IPS-NIHi11 (cell line): Measurements from ENCODE around the gene CNOT1.

Experiments used
- DNase-seq: peaks from one replicate; pipeline ENCODE4 v3.0.0; 2012; ENCODE audit warnings: mixed read lengths, low spot score

CNOT1 gene

DNA sequence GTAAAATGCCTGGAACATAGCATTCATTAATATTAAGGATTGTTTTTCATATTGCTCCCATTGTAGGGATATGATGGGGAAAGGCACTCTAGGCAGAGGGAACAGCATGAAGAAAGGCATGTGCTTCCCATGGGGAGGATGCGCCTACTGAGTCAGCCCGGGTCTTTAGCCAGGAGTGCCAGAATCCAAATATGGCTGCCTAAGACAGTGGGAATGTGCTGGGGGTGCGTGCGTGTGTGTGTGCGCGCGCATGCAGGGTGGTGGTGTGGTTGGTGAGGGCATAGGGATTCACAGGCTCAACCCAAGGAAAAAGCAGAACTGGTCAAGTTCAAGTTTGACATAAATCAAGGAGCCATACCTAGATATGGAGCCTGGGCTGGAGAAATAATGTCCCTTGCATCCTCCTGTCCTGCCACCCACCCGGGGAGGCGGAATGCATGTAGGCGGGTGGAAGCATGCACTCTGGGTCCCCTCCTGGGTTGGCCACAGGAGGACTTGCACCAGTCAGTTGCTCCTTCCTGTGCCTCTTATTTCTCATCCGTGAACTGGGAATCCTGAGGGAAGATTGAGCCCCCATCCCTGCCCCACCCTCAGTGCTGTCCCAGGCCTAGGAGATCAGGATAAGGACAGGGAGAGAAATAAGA, 148.3 kb downstream of the CNOT1 start:
- DNase-seq, result no peak

DNA sequence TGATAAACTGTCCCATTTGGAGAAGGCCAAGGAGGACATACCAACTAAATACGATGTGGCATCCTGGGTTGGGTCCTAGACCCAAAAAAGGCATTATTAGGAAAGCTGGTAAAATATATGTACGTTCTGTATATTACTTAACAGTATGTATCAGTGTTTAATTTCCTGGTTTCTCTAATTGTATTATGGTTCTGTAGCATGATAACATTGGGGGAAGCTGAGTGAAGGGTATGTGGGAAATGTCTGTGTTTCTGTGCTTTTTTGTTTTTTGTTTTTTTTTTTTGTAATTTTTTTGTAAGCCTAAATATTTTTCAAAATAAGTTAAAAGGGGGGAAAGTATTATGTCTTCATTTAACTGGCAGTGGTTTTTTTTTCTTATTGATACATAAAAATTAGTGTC, 151.2 kb downstream of the CNOT1 start:
- DNase-seq, result no peak

DNA sequence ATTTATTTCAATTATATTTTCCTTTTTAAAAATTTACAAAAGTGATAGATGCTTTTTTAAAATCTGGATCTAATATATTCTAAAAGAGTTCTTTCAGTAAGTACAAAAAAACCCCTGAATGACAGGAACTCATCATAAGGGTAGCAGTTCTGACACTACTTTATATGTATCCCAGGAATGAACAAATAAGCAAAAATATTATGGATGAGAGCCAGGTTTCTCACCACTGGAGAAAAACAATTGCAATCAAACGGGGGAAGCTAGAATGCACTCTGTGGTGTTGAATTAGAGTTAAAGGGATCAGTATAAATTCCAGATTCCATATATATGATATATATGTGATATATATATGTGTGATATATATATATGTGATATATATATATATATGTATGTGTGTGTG, 152.8 kb downstream of the CNOT1 start:
- no peak for DNase-seq

DNA sequence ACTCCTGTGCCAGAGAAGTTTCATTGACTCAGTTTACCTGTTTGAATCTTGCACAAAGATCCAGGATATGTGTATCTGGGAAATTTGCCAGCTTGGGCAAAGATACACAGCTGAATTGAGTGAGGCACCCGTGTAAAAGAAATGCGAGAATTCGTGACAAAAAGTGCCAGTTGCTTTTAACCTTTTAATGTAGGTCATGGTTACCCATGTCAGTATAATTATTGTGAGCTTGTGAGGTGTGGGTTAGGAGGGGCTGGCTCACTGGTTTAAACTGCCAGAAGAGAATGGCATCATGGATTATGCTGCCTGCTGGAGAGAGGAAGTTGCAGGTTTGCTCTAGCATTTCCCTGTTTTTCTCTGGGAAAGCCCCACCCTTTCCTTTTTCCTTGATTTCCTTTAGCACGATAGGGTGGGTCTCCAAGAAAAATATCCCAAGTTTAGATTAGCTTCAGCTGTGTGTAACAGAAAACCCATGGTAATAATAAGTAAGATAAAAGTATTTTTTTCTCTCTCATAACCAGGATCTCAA, 154.5 kb downstream of the CNOT1 start:
- DNase-seq, result no peak

DNA sequence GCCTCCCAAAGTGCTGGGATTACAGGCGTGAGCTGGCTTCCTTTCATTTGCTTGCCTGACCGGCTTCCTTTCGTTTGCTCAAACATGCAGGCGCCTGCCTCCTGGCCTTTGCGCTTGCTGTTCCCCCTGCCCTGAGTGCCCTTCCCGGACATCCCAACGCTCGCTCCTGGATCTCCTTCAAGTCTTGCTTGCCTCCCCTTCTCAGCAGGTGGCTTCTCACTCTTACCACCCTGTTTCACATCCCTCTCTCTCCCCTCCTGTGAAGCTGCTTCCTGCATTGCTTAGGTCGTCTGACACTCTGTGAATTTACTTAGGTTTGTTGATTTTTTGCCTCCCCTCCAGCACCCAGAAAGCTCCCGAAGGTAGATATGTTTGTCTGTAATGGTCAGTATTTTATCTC, 155.3 kb downstream of the CNOT1 start:
- DNase-seq, result no peak

DNA sequence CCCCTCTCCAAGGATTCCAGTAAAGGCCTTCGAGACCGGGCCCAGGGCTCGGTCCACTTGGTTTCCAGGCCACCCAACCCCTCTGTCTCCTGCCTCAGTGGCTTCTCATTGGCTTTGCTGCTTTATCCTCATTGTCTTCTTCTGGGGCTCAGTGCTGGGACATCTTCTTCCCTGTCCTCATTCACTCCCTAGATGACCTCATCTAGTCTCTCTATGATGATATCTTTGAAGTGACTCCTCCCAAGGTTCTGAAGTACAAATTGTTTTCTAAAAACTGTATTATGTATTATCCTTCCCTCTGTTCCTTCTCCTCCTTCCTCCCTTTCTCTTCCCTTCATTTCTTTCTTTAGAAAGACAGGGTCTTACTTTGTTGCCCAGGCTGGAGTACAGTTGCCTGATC, 156.8 kb downstream of the CNOT1 start:
- DNase-seq, result no peak

DNA sequence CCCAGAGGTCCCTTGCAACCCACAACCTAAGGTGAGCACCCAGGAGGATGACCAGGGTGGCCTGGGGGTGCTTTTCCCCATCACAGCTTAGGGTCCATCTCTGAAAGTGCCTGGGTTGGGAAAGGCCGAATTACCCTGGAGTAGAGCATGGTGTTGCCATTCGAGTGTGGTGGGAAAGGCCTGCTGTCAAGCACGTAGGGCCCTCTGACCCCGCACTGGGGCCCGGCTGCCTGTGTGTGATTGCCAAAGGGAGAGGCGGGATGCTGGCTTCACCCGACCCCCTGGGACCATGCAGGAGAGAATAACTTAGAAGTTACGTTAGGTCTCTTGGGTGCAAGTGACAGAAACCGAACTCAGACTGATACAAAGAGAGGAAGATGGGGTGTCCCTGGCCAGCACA, 157.4 kb downstream of the CNOT1 start:
- DNase-seq, result no peak

DNA sequence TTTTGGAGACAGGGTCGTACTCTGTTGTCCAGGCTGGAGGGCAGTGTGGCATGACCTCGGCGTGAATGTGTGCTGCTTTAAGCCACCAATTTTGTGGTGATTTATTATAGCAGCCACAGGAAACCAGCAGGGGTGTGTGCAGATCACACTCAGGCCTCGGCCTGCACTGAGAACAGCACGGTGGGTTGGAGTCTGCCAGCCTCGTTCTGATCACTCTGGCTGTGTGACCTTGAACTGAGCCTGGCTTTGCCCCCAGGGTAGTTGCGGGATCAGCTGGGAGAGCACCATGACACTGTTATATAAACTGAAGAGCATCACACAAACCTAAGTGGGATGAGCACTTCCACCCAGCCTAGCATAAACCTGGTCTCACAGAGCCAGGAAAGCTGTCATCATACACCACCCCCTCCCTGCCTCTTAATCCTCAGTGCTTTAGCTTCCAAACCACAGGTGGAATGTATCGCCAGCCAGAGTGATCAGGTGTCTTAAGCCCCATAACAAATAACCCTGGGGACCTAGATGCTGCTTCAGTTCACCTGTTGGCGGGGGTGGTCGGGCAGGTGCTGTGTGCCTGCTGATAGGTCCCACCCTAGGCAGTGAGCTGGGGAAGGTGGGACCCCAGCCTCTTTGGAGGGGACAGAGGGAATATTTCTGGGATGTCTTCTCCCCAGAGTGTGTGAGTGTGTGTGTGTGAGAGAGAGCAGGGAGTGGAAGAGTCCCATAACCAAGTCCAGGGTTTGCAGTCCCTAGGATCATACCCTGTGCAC, 158.2 kb downstream of the CNOT1 start:
- peak; percentile 29 for DNase-seq
